CD4-positive, alpha-beta T cell treated with Interleukin-10 for 1 hour (primary cell): ENCODE measurements around the gene PICK1.
"Not testable (repeated sequence)": the region's sequence is repeated elsewhere in the genome, so short reads cannot be mapped to it uniquely, and the experiment has no call there.

ENCODE experiments used
- DNase-seq: peaks from one replicate; pipeline ENCODE4 v3.0.0-alpha.2; 2020

Gene PICK1

GRCh38 chr22:38077595-38077994, 20.4 kb downstream of the PICK1 start:
- DNase-seq, result no peak

GRCh38 chr22:38078046-38078840, 21.0 kb downstream of the PICK1 start:
- no peak for DNase-seq

GRCh38 chr22:38079208-38079607, 22.0 kb downstream of the PICK1 start:
- not testable (repeated sequence) for DNase-seq

- DNase-seq, result no peak
These were observed 22.6 kb downstream of the PICK1 start for GRCh38 chr22:38079804-38080203.

- no peak for DNase-seq
These were observed 23.3 kb downstream of the PICK1 start for GRCh38 chr22:38080474-38080849.

- DNase-seq, result no peak
These were observed 23.8 kb downstream of the PICK1 start for GRCh38 chr22:38080850-38081635.

GRCh38 chr22:38081636-38081940, 24.4 kb downstream of the PICK1 start:
- no peak for DNase-seq

- no peak for DNase-seq
These were observed 25.0 kb downstream of the PICK1 start for GRCh38 chr22:38081941-38082828.

GRCh38 chr22:38082986-38083710, 25.9 kb downstream of the PICK1 start:
- no peak for DNase-seq

- DNase-seq, result no peak
These were observed 26.9 kb downstream of the PICK1 start, which contains the start of gene SLC16A8 for GRCh38 chr22:38083931-38084631. SLC16A8 (minus strand) TSS chr22:38084184; CDS start chr22:38082873, 1,311 bp downstream.

GRCh38 chr22:38085056-38085455, 27.9 kb downstream of the PICK1 start:
- no peak for DNase-seq

- DNase-seq, result no peak
These were observed 28.3 kb downstream of the PICK1 start for GRCh38 chr22:38085501-38085900.

GRCh38 chr22:38086001-38086845, 29.0 kb downstream of the PICK1 start:
- DNase-seq, result no peak

- no peak for DNase-seq
These were observed 29.7 kb downstream of the PICK1 start for GRCh38 chr22:38086942-38087341.

- DNase-seq, result no peak
These were observed 30.7 kb downstream of the PICK1 start for GRCh38 chr22:38087855-38088254.

- DNase-seq, result no peak
These were observed 31.6 kb downstream of the PICK1 start for GRCh38 chr22:38088629-38089473.

GRCh38 chr22:38089474-38089851, 32.3 kb downstream of the PICK1 start:
- DNase-seq, result no peak

- DNase-seq, result no peak
These were observed 39.9 kb downstream of the PICK1 start for GRCh38 chr22:38097058-38097457.

GRCh38 chr22:38097557-38098409, 40.6 kb downstream of the PICK1 start:
- DNase-seq, result no peak
